Stimulated activated CD4-positive, alpha-beta T cell treated with anti-CD3 and anti-CD28 coated beads, TNF-alpha, amount 100 ng/mL, for 24 hours (primary cell): ENCODE results near the gene DGKB.

Source experiments
- DNase-seq, 3 experiments: peaks; one replicate each; pipeline ENCODE4 v3.0.0-alpha.2; 2020; ENCODE audit warnings: low read depth in 3 of 3

DGKB gene

DNA sequence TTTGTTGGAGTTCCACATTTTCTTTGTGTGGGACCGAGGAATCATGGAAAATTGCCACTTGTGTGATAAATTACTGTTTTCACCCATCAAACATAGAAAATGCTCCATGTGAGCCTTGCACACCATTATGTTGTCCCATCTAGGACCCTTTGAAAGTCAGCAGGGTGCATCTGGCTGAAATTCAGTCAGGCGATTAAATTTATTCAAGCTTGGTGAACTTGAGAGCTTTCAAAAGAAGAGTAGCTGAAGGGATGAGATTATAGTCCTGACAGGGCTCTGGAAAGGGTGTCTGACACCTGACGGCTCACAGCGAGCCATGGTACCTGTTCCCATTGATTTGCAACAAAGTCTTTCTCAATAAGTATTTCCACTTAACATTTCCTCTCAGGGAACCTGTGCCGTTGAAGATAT lies 513.4 kb downstream of the DGKB start:
- DNase-seq, result no peak

DNA sequence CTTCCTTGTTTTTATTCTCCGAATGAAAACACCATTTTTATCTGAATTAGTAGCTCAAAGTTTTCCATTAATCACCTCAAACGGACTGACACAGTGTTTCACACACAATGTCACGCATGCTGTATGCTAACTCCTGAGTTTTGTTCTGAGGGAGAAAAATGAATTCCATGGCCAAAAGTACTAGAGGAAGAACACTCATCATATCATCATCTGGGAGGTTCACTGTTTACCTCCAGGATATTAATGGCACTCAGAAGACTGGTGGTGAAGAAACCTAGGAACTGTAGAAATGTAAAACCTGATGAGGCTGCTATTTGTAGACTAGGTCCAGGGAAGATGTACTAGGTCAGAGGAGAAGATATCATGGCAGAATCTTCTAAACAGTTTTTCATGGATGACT lies 517.5 kb downstream of the DGKB start:
- no peak for DNase-seq

DNA sequence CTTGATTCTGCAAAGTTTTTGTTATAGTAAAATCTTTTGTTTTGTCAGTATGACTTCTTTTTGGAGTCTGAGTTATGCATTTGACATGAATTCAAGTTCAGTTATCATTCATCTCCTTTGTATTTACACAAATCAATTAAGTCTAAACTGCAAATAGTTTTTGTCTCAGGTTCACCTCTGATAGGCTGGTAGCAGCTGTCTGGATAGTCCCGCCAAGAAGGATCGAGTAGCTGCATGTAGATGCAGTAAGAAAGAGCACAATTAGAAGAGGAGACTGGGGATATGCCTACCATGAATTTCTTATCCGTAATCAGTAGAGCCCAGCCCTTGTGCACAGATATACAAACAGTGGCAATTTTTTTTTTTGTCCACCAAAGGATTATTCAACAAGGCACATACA lies 520.6 kb downstream of the DGKB start:
- no peak for DNase-seq

DNA sequence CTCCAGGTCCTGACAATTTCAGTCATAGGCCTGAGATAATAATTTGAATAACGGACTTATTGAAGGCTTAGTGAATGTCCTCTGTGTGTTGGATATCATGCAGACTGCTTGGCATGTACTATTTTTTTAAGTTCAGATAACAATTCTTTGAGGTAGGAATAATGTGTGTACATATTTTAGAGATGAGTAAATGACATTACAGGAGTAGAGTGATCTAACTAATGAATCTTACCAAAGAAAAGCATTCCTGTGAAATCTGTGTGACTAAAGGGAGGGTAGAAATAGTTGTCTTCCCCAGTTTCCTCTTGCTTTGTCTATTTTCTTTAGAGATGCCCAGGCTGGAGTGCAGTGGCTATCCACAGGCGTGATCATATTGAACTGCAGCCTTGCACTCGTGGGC lies 521.2 kb downstream of the DGKB start:
- no peak for DNase-seq

DNA sequence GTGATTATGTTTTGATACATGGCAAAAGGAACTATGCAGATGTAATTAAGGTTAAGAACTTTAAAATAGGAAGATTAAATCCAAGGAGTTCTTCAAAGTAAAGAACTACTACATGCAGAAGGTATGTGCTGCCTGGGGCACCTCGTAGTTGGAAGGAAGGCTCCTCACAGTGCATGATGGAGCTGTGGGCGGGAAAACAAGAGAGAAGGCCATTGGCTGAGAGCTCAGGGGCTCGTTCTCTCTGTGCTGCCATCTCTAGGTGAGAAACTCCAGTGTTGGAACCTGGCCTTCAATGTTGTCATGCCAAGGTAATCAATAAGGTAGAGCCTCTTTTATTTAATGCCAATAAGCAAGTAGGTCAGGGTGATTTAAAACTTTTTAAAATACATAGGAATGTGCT lies 521.7 kb downstream of the DGKB start:
- no peak for DNase-seq

DNA sequence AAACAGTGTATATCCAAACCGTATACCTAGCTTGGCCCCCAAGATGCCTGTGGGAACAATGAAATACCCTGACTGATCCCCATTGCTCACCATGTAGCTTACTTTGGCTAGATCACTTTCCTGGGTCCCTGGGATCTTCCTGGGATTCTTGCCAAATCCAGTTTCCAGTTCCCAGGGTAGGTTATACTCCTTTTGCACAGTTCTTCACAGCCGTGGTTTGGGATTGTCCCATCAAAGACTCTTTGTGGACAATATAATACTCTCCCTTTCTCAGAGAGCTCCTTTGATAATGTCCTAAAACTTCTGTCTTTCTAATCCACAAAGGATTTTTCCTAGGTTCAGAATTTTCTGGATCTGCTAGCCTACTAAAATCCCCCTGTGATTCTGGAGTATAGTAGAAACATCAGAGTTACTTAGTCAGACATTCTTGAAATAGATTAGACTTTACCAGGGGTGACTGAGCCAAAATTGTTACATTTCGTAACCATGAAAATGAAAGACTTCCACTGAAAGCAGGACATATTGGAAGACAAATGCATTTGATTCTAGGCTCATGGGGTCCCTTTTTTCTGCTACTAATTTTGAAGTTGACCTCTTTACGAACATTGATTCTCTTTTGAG lies 524.8 kb downstream of the DGKB start:
- no peak for DNase-seq

DNA sequence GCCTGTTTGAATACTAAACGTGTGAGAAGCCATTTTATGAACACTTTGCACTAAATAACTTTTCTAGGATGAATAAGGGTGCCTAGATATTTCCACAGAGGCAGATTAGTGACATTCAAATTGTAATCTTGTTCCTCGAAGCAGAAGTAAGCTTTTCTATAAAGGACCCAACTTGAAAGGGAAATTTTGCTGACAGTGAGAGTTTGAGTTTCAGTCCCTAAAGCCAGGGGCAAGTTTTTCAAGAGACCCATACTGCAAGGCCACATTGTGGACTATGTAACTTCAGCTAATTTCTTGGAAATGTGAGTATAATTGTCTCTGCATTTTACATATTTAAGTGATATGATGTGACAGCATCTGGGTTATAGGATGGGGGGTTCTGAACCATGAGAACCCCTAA lies 525.8 kb downstream of the DGKB start:
- no peak for DNase-seq

DNA sequence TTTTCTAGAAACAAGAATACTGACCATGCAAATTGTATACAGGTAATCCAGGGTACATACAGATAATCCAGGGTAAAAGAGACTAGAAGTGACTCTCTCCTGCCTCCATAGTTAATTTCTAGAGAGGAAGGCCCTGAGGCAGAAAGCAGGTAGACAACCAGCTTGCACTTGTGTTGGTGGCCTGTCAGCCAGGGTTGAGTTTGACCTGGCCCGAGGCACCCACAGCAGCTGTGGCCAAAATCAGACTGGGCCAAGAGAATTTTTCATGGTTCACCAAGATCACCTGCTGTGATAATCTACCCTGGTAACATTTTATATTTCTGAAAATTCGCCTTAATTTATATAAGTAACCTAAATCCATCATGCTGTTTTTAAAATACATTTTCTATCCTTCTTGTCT lies 526.6 kb downstream of the DGKB start:
- DNase-seq, result no peak

DNA sequence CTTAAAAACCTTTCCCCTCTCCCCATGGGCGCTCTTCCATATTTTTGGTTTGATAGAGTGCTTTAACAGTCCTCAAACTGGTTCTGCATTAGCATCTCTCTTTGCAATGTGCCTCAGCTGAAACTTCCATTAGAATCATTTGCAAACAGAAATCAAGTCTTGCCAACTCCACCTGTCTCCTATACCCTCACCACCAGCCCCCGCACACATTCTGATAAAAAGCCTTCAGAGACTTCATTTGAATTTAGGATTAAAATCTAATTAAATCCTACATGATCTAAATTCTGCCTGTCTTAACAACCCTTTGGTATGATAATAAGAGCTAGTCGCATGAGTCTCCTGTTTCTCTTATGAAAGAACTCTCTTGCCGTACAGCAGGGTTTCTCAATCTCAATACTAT lies 528.2 kb downstream of the DGKB start:
- no peak for DNase-seq

DNA sequence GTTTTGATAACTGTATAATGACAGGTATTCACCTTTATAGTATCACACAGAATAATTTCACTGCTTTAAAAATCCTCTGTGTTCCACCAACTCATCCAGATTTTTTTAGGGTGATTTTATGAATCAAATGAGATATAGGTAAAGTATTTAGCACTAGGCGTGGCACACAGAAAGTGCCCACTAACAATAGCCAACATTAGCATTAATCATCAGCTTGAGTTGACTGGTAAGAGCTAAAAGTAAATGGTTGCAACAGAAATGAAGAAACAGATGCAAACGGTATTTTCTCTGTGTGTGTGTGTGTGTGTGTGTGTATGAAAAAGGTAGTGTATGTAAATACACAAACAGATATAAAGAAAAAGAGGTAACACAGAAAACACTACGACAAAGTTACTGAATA lies 534.3 kb downstream of the DGKB start:
- no peak for DNase-seq

DNA sequence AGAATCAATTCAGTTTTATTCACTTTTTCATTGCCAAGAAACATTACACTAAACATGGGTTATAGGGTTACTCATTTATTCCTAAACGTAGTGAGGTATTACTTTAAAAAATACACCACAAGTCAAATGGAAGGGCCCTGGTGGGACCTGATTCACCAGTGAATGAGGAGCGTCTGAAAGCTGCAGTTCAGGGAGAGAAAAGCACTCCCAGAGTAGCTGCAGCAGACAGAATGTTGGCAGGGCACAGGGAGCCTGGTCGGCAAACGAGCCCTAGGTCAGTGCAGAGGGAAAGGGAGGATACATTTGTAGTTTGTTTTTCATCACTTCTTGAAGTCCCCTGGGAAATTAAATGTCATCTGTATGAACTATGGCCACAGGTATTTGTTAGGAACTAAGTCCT lies 551.4 kb downstream of the DGKB start:
- DNase-seq, result no peak

DNA sequence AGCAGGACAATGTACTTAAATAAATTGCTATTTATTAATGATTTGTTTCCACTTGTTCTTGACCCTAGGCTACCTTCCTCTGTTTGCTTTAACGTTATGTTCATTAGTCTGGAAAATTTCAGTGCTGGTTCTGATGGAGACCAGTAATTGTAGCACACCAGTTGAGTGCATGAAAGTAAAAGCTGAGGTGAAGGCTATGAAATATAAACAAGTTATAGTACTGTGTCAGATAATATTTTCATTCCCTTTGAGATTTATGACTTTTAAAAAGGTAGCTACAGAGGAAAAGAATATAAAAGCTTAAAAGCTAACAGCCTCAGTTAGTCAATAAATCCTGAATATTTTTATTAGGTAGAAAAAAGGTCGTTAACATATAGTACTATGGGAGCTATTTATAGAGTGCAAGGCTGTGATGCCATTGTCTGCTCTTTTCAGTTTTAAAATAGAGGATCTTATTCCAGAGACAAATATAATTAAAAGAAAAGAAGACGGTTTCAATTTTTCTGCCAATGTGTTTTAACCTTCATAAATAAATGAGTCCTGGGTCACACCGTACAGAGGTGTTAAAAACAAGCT lies 561.3 kb downstream of the DGKB start:
- no peak for DNase-seq

DNA sequence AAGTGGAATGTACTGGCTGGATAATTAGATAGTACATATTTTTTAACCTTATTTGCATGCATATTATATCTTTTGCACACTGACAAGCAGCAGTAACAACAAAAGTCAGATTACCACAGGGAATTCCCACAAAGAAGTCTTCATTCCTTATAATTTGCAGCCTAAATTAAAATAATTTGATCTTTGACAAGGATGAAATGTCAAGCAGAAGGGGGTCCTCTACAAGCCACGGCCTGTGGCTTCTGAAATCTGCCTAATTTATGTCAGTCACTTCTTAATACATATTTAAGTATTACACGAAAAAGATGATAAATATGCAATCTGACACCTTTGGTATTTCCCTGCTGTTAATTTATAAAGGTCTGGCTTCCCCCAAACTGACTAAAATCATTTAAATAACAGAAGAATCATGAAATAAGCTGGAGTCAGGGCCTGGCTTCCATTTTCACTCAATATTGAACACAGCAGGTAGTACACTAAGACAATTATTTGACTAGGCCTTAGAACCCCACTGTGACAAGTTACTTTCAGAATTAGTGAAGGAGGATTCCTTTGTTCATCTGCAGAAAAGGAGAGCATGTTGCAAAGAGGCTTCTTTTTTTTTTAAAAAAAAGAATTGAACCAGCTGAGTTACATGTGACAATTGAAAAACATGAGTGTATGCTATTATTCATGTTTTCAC lies 562.0 kb downstream of the DGKB start:
- no peak for DNase-seq

DNA sequence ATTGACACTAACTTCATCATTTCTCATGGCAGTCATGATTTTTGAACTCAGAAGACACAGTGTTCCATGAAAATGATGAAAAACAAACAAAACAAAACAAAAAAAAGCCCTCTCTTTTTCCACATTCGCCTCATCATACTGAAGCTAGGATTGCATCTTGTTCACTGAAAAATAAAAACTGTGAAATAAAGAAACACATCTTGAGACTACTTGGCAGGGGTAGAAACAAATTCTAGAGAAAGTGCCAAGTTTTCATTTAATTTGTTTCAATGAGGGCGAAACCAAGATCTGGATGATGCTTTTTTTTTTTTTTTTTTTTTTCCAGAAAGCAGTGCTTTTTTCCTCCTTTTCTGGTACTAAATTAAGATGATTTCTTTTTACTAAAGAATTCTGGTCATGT lies 562.7 kb downstream of the DGKB start:
- no peak for DNase-seq

DNA sequence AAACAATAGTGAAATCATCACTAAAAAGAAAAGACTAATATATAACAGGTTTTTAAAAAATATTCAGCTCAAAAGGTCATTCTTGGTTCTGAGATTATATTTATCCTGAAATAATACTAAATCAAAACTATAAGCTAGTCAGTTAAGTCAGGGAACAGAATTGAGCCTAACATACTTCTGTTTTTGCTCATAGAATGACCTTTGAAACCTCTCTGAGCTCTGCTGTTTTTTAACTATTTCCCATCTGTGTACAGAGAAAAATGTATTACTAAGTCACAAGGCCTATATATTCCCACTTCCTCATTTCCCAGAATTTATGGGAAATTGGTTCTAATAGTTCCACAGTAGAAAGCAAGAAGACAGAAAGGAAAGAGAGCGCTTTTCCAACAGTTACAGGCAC lies 566.3 kb downstream of the DGKB start:
- DNase-seq, result no peak

DNA sequence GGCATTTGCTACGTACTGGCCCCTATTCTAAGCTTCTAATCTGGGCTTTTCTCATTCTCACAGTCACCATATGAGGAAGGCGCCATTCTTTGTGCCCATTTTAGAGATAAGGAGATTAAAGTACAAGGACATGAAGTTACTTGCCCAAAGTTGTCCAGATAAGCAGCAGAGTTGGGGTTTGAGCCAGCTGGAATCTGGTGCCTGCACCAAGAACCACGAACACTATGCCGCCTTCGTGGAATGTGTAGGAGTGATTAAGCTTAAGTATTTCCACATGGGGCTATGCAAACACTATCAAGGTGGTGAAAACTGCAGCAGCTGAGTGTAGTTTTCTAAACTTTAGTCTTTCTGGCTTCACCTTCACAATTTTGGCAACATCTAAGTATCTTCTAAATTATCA lies 570.4 kb downstream of the DGKB start:
- no peak for DNase-seq

DNA sequence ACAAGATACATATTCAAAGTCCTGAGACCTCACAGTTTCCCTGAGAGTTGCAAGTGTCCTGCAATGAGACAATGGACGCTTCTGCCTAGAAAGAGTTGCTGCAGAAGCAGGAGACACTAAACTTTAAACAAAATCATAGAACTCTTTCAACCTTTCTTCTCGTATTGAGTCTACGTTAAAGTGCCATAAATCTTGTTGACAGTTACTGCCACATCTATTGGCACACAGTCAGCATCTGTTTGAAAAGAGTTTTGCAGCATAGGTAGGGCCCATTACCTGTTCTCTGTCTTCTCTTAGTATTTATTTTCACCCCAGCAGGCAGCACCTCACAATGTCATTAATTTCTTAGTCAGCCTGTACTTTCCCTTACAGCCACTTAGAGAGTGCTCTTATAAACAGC lies 577.8 kb downstream of the DGKB start:
- DNase-seq, result no peak

DNA sequence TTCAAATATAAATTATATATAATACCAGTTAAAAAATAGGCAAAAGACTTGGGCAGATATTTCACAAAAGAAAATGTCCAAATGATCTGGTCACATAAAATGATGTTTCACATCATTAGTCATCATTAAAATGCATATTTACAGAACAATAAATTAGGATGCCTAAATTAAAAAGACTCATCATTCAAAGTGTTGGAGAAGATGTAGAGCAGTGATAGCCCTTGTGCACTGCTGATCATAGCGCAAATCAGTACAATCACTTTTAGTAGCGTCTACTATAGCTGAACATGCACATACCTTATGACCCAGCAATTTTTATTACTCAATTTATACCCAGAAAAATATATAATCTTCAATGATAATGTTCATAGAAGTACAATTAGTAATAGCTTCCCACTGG lies 579.8 kb downstream of the DGKB start:
- no peak for DNase-seq

DNA sequence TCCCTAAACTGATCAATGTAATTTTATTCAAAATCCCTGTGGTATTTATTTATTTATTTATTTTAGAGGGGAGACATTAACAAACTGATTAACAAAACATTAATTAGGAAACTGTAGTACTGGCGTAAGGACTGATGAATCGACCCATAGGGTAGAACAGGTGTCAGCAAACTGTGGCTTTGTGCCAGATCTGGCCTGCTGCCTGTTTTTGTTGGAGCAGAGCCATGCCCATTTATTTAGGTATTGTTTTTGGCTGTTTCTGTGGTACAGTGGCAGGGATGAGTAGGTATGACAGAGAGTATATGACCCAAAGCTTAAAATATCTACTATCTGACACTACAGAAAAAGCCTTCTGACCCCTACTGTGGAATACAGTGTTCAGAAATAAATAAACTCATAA lies 580.6 kb downstream of the DGKB start:
- no peak for DNase-seq

DNA sequence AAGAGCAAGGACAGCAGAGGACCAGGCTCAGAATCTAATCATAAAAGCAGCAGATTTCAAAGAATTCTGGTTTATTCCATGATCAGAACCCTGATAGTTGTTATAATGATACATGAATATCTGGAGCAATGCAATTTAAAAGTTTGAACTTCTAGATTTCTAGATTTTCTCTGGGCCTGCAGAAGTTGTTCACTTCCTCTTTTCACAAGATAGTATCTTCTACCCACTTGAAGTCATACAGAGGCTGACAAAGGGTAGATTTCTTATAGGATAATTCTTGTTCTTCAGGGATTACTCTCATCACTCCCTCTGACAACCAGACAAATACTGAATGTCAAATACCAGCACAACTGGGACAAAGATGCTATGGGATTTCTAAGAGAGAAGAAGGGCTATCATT lies 593.1 kb downstream of the DGKB start:
- no peak for DNase-seq

DNA sequence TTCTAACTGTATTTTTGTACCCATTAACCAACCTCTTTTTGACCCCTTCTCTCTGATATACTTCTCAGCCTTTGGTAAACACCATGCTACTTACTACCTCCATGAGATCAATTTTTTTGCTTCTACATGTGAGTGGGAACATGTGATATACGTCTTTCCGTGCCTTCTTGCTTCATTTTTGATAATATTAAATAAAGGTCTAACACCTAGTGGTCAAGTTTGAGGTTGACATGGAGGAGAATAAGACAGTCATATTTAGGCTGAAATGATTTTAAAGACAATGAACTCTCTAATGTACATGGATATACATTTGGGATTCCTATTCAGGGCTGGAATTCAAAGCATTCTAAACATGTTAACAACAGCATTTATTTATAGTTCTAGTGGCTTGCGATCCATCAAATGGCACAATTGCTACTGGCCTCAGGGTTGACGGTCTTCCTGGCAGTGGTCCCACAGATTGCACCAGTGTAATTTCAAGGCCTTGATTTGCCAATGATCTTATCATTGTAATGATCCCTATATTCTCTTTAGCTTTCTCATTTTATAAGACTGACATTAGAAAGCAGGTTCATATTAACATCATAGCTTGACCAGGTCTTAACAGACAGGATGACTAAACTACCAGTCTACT lies 597.2 kb downstream of the DGKB start:
- no peak for DNase-seq

DNA sequence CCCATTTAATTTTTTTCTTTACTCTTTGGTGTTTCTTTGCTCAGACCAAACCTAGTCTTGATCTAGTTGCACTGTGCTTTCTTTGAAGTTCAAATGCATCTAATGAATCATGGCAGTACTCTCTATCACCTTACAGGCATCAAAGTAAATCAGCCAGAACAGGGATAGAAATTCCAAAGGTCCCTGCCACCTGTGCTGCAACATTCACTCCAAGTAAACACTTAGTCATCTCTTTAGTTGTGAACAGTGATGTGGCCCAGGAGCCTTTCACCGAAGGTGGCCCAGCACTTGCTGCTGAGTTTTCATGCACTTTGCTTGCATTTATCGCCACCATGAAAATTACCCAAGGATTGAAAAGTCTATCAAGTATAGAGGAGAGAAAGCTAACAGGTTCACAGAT lies 599.0 kb downstream of the DGKB start:
- DNase-seq, result no peak

DNA sequence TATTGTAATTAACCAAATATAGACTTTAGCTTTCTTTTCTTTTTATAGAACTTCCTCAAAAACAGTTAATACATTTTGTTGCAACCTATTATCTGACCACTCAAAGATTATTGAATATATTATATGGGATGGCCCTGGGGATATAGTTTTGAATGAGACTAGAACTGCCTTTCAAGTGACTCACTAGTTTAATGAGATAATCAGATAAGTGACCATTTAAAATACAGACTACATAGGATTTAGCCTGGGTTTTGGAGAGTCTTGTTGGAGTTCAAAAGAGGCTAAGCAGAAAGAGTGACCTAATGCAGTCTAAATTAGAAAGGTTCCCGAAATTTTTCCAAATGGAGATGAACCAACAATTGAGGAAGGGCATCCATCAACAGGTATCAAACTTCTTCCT lies 607.9 kb downstream of the DGKB start:
- no peak for DNase-seq
